GM10847 (cell line): ENCODE data around the gene TM4SF4.

ENCODE experiments used
- POLR2A ChIP-seq: IDR thresholded peaks from 2 replicates; pipeline ENCODE4 v1.6.1; 2011; ENCODE audit not compliant: insufficient read length; ENCODE audit errors: extremely low read depth

The TM4SF4 gene

DNA sequence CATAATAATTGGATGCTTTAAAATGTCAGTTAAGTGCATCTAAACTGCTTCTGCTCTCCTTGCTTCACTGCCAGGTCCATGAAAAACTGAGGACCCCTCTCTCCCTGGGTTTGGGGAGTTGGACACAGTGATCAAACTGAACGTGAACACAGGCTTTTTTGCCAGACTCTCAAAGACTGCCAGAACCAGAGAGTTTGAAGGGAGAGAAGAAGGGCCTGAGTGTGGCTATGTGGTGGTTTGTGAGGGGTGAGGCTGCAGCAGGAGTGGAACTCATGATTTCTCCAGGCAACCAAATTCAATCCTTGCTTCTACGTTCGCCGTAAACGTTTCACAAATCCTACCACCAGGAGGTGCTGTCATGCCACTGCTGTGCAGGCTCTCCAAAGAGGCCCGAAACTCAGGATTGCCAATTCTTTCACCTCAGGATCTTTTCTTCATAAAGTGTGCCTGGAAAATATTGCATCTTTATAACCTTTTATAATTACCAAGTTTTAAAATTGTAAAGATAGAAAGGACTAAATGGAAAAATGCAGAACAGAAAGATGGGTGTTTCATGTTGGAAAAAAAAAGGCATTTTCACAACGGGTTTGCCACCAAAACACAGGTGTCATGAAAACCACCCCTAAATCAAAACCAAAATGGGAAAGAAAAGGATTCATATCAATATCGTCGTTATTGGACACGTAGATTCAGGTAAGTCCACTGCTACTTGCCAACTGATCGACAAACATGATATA, 19.7 kb downstream of the TM4SF4 start:
- no peak for TF ChIP-seq POLR2A

DNA sequence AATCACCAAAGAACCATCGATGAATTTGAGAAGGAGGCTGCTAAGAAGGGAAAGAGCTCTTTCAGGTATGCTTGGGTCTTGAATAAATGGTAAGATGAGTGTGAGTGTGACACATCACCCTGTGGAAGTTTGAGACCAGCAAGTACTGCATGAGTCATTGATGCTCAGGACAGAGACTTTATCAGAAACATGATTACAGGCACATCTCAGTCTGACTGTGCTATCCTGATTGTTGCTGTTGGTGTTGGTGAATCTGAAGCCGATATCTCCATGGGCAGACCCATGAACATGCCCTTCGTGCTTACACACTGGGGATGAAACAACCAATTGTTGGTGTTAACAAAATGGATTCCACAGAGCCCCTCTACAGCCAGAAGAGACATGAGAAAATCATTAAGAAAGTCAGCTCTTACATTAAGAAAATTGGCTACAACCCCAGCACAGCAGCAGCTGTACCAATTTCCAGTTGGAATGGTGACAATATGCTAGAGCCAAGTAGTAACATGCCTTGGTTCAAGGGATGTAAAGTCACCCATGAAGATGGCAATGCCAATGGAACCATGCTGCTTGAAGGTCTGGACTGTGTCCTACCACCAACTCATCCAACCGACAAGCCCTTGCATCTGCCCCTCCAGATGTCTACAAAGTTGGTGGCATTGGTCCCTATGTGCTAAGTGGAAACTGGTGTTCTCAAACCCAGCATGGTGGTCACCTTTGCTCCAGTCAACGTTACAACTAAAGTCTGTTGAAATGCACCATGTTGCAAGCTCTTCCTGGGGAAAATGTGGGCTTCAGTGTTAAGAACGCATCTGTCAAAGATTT, 20.5 kb downstream of the TM4SF4 start:
- TF ChIP-seq POLR2A = no peak

GRCh38 chr3:149495581-149496125, 21.2 kb downstream of the TM4SF4 start:
- no peak for TF ChIP-seq POLR2A

- no peak for TF ChIP-seq POLR2A
Observed at GRCh38 chr3:149496891-149497290, 22.4 kb downstream of the TM4SF4 start.

DNA sequence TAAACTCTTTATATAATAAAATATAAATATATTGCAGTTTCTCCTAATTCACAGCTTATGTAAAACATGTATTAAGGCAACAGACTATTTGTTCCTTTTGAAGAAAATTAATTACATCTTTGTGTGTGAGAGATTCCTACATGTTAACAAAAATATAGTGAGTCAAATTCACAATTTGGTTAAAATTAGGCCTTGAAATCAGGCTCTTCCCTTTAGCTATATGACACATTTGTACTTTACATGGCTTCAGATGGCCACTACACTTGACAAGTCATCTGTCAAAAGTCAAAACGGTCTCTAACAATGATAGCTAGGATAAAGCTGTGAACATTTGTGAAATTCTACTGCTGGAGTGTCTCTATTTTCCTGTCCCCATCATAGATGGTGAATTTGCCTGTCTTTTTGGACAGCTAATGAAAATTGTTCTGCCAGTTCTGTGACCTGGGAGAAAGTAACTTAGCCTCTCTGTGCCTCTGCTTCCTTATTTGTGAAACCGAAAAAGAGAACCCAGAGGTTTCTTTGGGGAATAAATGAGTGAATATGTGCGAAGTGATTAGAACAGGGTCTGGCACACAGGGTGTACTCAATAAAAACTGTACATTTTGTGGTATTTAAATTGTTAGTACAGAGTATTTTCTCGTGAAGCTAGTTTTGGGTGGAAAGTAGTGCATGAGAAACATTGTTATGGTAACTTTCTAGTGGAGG, 23.6 kb downstream of the TM4SF4 start:
- no peak for TF ChIP-seq POLR2A

GRCh38 chr3:149501524-149501923, 27.0 kb downstream of the TM4SF4 start:
- no peak for TF ChIP-seq POLR2A

DNA sequence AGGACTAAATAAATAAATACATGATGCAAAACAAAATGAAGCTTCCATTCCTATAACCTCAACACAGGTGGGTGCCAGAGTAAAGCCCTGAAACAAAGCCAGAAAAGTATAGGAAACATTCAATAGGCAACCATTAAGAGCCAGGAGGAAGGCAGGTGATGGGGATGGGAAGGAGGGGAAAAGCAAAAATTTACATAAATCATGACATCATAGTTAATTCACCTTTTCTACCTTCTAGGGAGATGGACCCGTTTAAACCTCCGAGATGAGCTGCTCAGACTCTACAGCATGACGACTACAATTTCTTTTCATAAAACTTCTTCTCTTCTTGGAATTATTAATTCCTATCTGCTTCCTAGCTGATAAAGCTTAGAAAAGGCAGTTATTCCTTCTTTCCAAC, 27.9 kb downstream of the TM4SF4 start:
- TF ChIP-seq POLR2A = no peak

DNA sequence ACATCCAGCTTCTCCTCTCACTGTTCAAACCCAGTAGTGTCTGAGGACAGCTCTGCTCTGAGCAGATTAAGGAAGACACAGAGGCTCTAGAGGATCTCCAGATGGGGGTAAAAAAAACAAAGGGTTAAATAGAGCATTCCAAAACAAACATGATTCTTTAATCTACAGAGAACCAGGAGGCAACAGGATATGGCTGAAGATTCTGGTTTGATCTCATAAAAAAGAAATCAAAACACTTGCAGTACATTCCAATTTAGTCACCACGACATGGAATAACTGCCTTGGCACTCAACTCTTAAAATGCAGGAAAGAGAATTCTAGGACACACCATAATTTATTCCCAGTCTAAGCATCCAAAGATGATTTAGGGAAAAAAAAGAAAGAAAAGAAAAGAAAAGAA, 32.0 kb downstream of the TM4SF4 start:
- no peak for TF ChIP-seq POLR2A

- no peak for TF ChIP-seq POLR2A
Observed at GRCh38 chr3:149506965-149507364, 32.5 kb downstream of the TM4SF4 start.

DNA sequence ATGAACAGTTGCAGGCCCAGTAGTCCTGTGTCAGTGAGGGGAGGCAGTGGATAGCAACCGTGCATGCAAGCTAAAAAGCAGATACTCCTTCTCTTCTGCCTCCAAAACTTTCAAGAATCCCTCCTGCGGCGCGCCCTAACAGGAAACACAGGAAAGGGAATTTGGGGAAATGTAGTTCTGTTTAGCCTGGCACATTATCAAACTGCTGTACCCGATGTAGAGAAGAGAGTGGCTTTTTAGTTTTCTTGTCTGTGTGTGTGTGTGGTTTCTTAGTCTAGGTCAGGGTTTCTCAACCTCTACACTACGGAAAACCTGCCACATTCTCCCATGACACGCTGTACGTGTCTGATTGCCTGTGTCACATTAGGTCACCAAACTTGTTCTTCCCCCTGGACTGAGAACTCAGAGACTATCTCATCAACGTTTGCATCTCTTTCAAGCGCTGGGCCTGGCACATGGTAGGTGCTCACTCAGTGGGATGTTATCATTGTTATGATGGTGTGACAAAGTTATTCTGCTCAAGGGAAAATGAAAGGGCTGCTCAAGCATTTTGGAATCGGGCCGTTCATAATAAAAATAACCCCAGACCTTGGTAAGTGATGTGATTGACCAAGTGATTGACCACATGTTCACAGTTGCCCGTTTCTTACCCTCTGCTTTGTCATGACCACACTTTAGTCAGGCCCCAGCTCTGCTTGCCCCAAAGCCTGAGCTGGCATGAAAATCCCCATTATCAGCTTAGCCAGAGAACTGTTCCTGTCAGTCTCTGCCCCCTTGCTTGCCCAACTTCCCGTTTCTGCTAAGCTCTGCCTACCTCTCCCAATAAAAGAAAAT, 33.2 kb downstream of the TM4SF4 start:
- TF ChIP-seq POLR2A = no peak

DNA sequence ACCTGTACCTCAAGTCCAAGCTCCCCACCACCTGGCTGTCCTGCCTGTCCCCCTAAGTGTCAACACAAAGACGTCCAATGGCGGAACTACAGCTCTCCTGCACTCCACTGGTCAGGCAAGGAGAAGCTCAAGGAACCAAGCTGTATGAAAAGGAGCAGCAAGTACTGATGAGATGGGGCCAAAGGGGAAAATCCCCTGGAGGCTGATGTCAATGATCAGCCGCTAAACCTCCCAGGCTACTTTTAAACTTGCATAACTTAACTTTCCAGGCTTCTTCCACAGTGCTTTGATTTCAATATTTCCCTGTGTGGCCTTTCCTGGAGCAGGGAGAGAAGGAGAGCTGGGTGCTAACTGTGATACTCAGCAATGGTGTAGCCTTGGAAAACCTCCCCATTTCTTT, 35.0 kb downstream of the TM4SF4 start:
- TF ChIP-seq POLR2A = no peak

DNA sequence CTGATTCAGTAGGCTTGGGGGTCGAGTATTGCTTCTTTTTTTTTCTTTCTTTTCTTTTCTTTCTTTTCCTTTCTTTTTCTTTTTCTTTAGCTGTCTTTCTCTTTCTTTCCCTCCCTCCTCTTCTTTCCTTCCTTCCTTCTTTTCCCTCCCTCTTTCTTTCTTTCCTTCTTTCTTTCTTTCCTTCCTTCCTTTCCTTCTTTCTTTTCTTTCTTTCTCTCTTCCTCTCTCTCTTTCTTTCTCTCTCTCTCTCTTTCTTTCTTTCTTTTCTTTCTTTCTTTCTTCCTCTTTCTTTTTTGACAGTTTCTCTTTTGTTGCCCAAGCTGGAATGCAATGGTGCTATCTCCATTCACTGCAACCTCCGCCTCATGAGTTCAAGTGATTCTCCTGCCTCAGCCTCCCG, 36.0 kb downstream of the TM4SF4 start:
- TF ChIP-seq POLR2A = no peak

DNA sequence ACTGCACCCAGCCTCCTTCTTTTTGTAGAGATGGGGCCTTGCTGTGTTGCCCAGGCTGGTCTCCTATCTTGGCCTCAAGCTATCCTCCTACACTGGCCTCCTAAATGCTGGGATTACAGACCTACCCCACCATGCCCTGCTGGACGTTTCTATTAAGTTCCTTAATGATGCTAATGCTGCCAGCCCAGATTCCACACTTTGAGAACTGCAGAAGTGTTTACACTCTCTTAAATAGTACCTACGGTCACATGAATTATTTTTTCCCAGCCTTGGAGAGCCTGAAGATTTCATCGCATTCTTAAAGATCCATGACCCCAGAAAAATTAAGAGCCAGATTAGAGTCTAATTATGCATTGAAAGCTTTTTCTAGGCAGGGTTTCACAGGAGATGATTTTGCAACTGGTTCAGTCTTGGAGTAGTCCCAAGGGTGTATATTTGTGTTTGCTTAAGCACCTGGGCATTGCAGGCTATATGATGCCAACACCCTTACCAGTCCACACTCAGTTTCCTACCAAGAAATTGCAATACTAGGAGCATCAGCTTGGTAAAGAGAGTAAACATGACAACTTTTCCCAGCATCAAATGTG, 36.6 kb downstream of the TM4SF4 start:
- TF ChIP-seq POLR2A = no peak

DNA sequence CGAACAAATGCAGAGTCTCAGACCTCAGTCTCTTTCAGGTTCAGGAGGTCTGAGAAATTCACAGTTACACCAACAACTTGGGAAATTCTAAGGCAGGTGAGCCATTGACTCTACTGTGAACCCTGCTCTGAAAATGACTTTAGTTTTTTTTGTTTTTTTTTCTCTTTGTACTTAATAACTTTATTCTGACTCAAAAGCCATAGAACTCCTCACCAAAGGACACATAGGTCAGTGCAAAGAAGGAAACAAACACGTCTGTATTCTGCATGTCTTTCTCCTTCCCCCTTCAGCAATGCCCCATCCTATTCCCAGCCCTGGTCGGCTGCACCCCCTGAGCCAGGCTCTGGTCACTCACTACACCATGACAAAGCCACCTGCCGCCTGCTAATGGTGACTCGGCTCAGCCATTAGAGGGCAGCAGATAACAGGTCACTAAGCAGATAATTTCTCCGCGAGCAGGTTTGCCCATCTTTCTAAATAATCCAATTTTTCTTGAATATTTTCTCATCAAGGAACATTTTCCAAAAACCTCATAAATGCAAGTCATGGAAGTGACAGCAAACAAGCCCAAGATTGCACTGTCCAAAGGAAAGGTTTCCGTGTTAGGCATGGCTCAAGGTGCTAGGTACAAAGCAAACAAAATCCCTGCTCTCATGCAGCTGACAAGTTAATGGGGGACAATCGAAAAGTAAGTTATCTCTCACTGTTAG, 37.7 kb downstream of the TM4SF4 start:
- no peak for TF ChIP-seq POLR2A
